ENCODE results near the gene PDP2.

Gene PDP2

DNA sequence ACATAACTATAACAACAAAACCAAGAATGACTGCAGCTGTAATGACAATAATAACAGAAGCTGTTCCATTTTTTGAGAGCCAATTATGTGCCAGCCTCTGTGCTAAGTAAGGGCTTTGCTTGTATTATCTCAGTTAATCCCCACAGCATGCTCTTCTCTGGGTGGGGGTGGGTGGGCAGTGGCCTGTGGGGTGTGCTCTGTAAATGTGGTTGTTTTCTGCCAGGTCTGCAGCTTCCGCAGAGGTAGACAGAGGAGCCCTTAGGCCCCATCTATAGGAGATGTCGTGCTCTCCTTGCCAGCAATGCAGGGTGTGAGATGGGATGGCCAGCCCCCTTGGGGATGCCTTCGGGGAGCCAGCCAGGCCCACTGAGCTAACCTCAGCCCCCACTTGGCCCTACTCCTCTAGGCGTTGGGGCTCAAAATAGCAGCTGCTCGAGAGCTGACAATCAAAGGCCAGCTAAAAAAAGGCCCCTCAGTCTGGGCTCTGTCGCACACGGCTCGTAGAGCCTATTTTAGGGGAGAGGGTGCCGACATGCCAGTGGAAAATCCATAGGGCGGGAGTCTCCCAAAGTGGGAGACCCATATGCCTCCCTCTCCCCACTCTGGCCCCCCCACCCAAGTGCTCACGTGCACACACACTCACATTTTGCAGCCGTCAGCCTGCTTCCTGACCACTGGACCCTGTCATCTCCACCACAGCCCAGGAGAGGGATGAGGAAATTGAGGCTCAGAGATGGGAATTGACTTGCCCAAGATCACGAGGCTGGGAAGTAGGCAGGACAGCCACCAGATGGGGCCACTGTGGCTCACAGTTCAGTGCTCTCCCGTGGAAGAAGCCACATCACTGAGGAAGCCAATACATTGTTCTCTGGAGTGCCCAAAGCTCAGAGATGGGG, 22.6 kb downstream of the PDP2 start:
- in situ Hi-C loops (cut with HindIII; ENCODE audit: low sequenced_read_pairs), result no loop called here

DNA sequence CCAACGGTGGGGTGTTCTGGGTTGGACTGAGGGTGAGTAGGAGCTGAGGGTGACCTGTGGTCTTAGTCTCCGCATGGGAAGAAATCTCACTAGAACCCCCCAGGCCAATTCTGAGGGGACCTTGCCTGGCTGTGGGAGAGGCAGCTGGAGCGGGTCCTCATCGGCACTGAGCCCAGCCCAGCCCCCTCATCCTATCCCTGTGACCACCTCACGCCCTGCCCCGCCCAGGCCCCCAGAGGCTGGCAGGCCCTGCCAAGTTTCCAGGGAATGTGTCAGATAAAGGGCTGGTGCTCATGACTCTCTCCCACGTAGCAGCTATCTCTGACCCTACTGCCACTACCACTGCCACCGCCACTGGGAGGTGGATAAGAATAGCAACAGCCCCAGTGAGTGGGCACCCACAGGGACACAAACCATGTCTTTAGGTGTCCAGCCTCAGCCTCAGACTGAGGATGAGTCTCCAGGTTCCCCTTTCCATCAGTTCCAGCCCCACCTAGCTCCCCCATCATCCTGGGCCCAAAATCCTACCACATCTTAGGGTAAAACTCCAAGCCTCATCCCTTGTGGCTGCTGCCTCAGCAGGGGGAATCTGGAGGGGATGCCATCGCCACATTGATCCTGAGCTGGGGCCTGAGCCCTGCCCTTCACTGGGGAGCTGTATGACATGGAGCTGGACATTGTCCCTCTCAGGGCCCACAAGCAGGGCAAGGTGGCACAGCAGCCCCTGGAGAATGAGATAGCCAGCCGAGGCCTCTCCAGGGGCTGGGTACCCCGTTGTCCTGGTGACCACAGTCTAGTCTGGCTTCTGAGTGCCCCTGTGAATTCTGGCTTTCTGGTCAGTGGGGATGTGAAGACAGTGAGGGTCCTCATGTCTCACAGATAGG, 23.5 kb downstream of the PDP2 start:
- in situ Hi-C loops (cut with HindIII; ENCODE audit: low sequenced_read_pairs), result no loop called here

DNA sequence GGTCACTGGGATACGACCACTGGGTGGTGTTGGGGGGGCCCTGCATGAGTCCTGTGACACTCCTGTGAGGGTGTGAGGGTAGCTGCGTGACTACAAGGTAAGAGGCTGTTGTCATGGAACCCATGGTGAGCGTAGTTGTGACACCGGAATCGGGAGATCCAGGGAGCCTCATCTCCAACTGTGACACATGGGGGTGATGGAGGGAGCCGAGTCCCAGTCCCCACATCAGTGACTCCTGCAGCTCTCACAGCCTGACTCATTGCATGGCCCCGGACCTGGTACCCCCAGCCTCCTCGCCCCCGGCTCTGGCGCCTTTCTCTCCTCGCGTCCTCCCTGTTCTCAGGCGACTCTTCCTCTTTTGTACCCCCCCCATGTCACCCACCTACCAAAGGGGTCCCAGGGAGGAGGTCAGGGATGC, 24.1 kb downstream of the PDP2 start:
- in situ Hi-C loops (cut with HindIII; ENCODE audit: low sequenced_read_pairs), result no loop called here

DNA sequence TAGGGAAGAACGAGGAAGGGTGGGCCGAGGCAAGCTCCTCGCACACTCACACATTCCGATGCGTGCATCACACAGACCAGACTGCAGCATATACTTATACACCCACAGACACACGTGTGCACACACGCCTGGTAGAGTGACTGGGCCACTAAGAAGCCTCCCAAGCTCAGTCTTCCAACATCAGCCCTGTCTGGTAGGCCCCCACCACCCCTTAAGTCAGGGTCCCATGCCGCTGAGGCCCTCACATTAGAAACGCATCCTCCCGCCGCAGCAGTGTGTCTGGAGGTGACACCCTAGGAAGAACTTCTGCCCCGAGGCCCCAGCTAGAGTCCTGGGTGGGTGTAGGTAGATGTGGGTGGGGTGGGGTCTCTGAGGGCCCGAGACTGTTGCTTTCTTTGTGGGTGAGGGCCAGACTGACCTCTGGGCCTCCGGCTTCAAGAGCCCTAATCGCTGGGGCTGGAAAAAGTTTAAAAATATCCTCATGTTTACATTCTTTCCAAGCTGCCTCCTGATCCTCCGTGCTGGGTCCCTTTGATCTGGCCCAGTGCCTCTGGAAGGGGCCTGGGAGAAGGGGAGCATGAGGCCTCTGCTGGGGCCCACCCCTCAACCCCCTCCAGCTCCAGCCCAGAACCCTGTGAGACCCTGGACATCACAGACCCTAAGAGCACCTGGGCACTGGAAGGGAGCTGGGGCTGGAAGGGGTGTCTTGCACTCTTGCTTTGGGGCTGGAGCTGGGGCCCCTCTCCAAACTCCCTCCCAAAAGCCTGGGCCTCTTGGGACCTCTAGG, 24.7 kb downstream of the PDP2 start:
- in situ Hi-C loops (cut with HindIII; ENCODE audit: low sequenced_read_pairs), result loop anchor here (5.0 kb wide), 1 partner anchor 72 kb away; no protein-coding TSS in a partner anchor

DNA sequence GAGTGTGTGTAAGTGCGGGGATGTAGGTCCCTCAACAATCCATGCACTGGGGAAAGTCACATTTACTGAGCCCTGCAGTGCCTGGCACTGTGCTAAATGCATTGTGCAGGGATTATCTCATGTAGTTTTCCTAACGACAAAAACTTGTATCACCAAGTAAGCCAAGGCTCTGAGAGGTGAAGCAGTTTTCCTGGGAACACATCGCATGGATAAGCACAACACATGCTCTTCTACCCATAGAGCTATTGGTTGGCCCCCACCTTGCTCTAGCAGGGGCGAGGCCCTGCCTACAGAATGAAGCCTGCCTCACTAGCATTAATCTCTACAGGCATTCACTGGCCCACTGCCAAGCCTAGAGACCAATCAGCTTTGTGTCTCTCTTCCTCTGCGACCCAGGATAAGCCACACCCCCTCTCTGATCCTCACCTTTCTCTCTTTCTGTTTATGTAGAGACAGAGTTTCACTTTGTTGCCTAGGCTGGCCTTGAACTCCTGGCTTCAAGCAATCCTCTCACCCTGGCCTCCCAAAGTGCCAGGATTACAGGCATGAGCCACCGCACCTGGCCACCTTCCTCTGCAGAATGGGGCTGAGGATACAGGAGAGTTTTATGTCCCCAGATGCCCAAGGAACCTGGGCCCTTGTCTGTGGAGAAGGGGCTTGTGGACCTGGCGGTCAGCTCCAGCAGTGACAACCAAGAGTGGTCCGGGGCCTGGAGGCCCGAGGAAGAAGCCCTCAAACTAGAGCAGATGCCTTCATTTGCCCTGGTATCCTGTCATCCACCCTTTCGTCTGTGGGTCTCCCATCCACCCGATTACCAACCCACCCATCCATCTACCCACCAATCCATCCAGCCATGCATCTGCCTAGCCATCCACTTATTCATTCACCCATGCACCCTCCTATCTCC, 25.6 kb downstream of the PDP2 start:
- in situ Hi-C loops (cut with HindIII; ENCODE audit: low sequenced_read_pairs), result loop anchor here (5.0 kb wide), 1 partner anchor 71 kb away; no protein-coding TSS in a partner anchor

DNA sequence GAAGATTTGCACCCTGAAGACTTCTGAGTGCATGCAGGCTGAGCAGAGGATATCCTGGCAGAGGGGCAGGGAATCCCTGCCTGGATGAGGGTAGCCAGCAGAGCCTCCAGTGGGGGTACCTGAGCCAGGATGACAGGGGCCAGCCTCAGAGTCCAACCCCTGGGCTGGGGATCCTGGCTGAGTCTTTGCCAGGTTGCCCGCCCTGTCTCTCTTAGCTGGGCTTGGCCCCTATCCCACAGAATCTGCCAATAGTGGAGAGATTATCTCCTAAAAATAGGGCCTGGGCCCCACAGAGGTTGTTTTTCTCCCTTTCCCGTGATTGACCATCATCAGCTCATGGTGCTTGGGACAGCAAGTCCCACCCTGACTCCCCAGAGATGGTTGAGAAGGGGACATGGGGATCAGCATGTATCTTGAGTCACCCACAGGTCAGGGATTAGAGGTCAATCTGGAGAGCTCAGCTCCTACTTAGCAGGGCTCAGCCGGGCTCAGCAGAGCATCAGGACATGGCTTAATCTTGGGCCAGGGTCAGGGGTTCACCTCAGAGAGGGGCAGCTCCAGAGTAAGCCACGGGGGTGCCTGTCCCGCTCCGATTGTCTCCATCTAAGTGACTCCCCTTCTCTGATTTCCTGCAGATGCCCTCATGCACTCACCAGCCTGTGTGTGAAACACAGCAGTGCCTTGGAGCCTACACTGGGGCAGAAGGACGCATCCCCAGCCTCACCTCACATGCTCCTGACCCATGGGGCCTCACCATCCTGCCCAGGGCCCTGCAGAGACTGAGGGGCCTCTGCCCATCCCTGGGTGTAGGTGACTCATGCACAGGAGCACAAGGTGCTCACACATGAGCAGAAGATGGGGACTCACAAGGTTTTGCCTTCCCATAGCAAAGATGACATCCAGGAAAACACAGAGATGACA, 26.9 kb downstream of the PDP2 start:
- in situ Hi-C loops (cut with HindIII; ENCODE audit: low sequenced_read_pairs), result loop anchor here (5.0 kb wide), 1 partner anchor 70 kb away; no protein-coding TSS in a partner anchor

DNA sequence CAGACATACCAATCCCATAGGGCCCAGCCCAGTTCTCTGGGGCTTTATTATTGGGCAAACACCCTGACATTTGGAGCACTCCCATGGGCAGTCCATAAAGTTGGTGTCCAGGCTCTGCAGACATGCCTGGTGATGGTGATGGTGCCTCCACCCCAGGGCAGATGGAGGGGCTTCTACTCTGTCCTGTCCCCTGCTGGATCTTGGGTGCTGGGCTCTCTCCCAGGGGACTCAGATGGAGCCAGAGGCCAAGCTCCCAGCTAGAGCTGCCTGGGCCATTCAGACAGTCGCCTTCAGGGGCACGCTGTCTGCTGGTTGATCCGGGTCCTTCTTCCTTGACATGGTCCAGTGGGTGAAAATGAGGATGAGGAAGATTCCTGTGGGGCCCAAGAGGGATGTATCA, 27.8 kb downstream of the PDP2 start:
- in situ Hi-C loops (cut with HindIII; ENCODE audit: low sequenced_read_pairs), result loop anchor here (5.0 kb wide), 1 partner anchor 69 kb away; no protein-coding TSS in a partner anchor

DNA sequence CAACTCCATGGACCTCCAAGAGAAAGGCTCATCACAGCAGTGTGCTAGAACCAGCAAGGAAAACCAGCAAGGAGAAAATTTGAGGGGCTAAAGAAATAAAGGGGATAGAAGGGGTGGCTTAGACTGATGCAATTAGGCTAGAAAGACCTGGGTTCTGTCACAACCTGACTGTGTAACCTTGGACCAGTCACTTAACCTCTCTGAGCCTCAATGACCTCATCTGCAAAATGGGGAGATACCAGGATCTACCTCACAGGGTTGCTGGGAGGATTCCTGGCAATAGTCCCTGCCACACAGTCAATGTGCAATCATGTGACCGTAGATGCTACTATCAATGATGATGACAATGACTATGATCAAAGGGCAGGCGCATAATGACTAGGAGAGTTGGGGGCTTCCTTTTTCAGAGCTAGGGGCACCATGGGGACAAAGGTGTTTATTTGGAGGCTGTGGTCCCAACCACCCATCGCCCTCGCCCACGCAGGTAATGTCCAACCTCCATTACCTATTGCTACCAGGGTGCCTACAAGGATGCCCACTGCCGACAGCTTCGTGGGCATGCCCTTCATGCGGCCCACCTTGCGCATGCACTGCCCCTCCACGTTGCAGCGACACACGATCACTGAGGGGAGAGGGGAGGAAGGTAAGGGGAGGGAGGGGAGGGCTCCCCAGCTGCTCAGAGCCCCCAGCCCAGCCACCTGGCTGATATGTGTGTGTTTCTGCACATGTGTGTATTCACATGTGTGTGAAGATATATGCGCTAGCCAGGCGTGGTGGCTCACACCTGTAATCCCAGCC, 28.6 kb downstream of the PDP2 start:
- in situ Hi-C loops (cut with HindIII; ENCODE audit: low sequenced_read_pairs), result loop anchor here (5.0 kb wide), 1 partner anchor 68 kb away; no protein-coding TSS in a partner anchor

DNA sequence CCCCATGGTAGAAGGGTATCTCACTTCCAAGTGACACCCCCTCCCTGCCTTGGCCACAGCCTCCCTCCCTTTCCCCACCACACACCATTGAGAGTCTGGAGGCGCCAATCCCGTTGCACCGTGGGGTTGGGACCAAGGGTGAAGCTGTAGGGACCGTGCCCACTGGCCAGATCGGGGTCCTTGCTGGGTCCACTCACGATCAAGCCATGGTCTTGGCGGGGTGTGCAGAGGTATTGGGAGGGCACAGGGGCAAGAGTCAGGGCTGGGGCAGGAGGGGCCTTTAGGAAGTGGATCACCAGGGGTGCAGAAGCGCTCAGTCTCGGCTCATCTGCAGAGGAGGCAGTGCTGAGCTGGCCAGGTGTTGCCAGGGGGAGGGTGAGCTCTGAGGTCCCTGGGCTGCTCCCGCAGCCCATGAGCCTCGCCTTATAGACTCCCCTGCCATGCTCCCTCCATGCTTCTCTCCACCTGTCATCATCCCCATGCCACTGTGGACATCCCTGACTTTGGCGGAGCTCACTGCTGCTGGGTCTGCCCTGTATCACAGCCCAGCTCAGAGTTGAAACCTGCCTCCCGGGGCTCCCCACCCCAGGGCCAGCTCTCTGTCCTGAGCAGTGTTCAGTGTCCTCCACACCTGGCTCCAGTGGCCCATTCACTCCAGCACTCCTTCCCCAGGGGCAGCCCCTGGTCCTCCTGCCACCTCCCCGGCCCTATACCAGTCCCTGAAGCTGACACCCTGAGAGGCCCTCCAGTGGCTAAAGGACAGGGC, 30.0 kb downstream of the PDP2 start:
- in situ Hi-C loops (cut with HindIII; ENCODE audit: low sequenced_read_pairs), result no loop called here

DNA sequence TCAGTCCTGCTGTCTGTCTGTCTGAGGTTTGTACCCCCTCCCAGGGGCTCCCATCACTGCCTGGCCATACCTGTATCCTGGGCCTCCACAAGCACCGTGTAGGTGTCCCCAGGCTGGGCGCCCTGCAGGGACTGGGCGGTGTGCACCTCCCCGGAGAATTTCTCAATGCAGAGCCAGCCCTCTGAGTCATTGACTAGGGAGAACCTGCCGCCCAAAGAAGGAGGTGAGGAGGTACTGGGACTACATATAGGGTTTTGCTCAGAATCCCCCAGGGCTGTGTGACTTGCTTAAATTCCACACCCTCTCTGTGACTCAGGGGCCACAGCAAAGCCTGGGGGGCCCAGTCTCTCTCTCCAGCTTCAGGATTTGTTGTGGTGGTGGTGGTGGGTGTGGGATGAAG, 30.8 kb downstream of the PDP2 start:
- in situ Hi-C loops (cut with HindIII; ENCODE audit: low sequenced_read_pairs), result no loop called here

DNA sequence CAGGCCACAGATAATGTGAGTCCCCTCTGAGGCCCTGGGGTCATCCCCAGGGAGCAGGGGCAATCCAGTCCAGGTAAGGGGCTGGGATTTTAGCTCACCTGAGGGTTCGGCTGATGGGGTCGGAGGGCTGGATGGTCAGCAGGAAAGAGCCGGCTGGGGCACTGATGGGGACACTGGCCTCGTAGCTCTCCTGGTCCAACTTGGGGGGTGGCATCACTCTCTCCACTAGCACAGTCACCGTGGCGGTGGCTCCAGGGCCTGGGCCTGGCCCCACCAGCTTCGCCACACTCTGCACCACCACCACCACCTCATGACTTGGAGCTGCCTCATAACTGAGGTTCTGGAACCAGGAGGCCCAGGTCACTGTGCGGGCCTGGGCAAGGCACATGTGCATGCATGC, 31.5 kb downstream of the PDP2 start:
- in situ Hi-C loops (cut with HindIII; ENCODE audit: low sequenced_read_pairs), result no loop called here

DNA sequence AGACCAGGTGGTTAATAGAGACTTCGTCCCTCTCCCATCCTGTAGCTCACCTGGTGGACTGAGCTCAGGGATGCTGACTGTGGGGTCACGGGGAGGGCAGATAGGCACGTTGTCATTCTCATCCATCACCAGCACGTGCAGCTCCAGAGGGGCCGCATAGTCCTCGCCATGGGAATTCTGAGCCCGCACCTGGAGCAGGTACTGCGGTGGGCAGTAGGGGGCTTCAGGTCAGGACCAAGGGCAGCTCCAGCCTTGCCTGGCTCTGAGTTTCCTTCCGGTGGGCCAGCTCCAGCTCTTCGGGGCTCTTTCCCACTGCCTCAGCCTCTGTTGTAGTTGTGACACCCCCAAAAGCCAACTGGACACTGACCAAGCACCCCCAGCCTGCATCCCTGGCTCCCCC, 32.8 kb downstream of the PDP2 start:
- in situ Hi-C loops (cut with HindIII; ENCODE audit: low sequenced_read_pairs), result no loop called here

DNA sequence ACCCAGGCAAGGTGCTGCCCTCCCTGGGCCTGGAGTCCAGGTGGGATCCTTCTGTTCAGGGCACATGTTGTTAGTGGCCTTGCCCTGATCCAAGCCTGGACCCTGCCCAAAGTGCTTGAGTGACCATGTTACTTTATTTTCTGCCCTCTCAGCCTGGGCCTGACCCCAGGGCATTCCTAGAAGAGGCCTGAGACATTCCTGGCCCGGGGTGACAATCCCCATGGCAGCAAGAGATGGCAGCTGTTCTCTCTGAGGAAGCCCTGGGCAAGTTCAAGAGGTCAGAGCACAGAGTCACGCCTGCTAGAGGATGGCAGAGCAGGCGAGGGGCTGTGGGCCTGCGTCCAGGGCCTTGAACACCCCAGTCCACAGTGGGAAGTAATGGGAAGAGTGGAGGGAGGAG, 33.4 kb downstream of the PDP2 start:
- in situ Hi-C loops (cut with HindIII; ENCODE audit: low sequenced_read_pairs), result no loop called here

DNA sequence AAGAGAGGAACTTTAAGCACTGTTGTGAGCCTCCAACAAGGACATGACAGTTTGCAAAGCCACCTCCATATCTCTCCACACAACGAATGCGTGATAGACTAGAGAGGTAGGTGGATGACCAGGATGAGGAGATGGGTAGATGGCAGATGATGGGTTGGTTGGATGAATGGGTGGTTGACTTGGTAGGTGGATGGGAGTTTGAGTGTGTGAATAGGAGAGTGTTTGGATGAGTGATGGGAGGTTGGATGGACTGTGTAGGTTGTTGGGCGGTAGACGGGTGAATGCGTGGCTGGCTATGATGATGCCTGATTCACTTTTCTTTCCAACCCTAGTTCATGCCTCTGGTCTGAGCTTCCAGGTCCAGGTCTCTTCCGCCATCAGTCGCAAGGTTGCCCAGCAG, 34.2 kb downstream of the PDP2 start:
- in situ Hi-C loops (cut with HindIII; ENCODE audit: low sequenced_read_pairs), result no loop called here

DNA sequence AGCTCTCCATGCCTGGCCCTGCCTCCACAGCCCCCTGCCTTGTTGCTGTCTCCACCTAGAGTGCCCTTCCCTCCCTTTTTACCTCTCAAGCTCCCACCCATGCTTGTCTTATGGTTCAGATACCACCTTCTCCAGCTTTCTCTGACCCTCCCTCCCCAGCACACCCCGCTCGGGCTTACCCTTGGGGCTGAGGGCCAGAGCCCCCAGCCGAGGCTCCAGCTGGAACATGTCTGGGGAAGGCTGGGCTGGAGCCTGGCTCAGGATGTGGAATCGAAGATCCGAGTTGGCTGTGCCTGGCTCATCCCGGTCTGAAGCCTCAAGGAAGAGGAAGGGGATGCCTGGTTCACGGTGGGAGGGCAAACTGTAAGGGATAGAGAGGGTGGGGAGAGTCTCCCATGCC, 34.7 kb downstream of the PDP2 start:
- in situ Hi-C loops (cut with HindIII; ENCODE audit: low sequenced_read_pairs), result no loop called here

DNA sequence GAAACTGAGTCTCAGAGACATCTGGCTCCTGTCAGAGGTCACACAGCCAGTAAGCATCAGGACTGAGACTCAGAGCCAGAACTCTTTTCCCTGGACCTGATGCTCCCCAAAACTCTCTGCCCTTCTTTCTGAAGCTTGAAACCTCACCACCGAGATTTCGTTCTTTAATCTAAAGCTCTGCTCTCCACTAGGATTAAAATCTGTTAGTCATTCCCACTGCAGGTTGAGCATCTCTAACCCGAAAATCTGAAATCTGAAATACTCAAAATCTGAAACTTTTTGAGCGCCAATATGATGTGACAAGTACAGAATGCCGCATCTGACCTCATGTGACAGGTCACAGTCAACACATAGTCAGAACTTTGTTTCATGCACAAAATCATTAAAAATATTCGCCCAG, 36.2 kb downstream of the PDP2 start:
- in situ Hi-C loops (cut with HindIII; ENCODE audit: low sequenced_read_pairs), result no loop called here

DNA sequence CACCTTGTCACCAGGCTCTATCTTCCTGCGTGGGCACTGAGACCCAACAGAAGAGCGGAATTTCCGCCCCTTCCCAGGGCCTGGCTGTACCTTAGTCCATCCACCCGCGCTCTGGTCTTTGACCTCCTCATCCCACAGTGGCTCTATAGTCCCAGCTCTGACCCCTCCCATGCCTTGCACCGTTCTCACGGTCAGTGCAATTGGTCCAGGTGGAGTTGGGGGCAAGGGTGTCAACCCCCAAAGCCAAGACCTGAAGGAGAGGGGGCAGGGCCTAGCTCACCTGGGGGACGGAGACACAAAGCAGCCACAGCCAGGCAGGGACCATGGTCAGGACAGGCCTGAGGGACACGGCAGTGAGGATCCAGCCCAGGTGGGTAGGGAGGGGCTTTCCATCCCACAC, 37.4 kb downstream of the PDP2 start:
- in situ Hi-C loops (cut with HindIII; ENCODE audit: low sequenced_read_pairs), result no loop called here

Measured in endothelial cell of hepatic sinusoid (primary cell).